Right ventricle myocardium inferior (tissue), 1 donor: ENCODE measurements around the gene PEX11G. TPM values are rescaled to one million over a fixed set of nuclear protein-coding genes. Genes with fewer than 3 reads are reported as not detected.

Experiments used
- total RNA-seq: library from RNA; stranded (reverse); fragmentation: NEBNext Ultra II Directional; extraction: Animal tissue kit (Norgen Biotek cat#: 25700); gene quantifications from one replicate; pipeline ENCODE4 v1.2.1, GENCODE V29; 2021
- donor health status: DM: no; HTN: yes; CAD: no; lungs with severe emphysema.

PEX11G gene
- total RNA-seq, 1 donor from 2014 or later, result 1.2 TPM

Other genes with a start within 250 kb of the PEX11G start
- 73.5 TPM for gene INSR, start 194.6 kb downstream of the PEX11G start, total RNA-seq
- 8.5 TPM for gene ARHGEF18, start 140.1 kb downstream of the PEX11G start, total RNA-seq
- gene ZNF358, start 27.1 kb upstream of the PEX11G start, total RNA-seq, result 89.6 TPM
- gene MCOLN1, start 33.6 kb upstream of the PEX11G start, total RNA-seq, result 19.5 TPM
- 50.6 TPM for gene PNPLA6, start 46.7 kb upstream of the PEX11G start, total RNA-seq
- 1.9 TPM for gene CAMSAP3, start 106.8 kb upstream of the PEX11G start, total RNA-seq
- 25.3 TPM for gene XAB2, start 140.5 kb upstream of the PEX11G start, total RNA-seq
- gene PET100, start 140.8 kb upstream of the PEX11G start, total RNA-seq, result 205 TPM
- 6.6 TPM for gene PCP2, start 144.7 kb upstream of the PEX11G start, total RNA-seq
- 8.4 TPM for gene STXBP2, start 148.1 kb upstream of the PEX11G start, total RNA-seq
- gene RETN, start 180.0 kb upstream of the PEX11G start, total RNA-seq, result 1.2 TPM
- gene MCEMP1, start 188.1 kb upstream of the PEX11G start, total RNA-seq, result 1.1 TPM
- gene TRAPPC5, start 191.8 kb upstream of the PEX11G start, total RNA-seq, result 139 TPM
- gene FCER2, start 213.1 kb upstream of the PEX11G start, total RNA-seq, result 0.30 TPM
- 2.2 TPM for gene CLEC4G, start 243.1 kb upstream of the PEX11G start, total RNA-seq